HL-60 (cell line): ENCODE results near the gene PTGES3L.

ENCODE experiments used
- POLR2AphosphoS5 ChIP-seq: IDR thresholded peaks from 2 replicates; pipeline ENCODE4 v1.6.1; 2012; ENCODE audit warnings: low read depth
- TF ChIP-seq, protein P1 (sequence below): IDR thresholded peaks from one replicate; pipeline ENCODE4 v1.5.1; 2011; ENCODE audit warnings: low read length, control low read depth, inconsistent platforms; ENCODE audit not compliant: insufficient read depth
- TF ChIP-seq, protein P2 (sequence below): IDR thresholded peaks from 2 replicates; pipeline ENCODE4 v1.6.1; 2012; ENCODE audit warnings: low read depth; ENCODE audit not compliant: insufficient replicate concordance

GRCh38 chr17:42997984-42998938 lies 18.4 kb upstream of the PTGES3L start, which contains the start of gene RPL27:
- TF ChIP-seq, protein P1, sequence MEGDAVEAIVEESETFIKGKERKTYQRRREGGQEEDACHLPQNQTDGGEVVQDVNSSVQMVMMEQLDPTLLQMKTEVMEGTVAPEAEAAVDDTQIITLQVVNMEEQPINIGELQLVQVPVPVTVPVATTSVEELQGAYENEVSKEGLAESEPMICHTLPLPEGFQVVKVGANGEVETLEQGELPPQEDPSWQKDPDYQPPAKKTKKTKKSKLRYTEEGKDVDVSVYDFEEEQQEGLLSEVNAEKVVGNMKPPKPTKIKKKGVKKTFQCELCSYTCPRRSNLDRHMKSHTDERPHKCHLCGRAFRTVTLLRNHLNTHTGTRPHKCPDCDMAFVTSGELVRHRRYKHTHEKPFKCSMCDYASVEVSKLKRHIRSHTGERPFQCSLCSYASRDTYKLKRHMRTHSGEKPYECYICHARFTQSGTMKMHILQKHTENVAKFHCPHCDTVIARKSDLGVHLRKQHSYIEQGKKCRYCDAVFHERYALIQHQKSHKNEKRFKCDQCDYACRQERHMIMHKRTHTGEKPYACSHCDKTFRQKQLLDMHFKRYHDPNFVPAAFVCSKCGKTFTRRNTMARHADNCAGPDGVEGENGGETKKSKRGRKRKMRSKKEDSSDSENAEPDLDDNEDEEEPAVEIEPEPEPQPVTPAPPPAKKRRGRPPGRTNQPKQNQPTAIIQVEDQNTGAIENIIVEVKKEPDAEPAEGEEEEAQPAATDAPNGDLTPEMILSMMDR = peak; percentile 68
- TF ChIP-seq, protein P2, sequence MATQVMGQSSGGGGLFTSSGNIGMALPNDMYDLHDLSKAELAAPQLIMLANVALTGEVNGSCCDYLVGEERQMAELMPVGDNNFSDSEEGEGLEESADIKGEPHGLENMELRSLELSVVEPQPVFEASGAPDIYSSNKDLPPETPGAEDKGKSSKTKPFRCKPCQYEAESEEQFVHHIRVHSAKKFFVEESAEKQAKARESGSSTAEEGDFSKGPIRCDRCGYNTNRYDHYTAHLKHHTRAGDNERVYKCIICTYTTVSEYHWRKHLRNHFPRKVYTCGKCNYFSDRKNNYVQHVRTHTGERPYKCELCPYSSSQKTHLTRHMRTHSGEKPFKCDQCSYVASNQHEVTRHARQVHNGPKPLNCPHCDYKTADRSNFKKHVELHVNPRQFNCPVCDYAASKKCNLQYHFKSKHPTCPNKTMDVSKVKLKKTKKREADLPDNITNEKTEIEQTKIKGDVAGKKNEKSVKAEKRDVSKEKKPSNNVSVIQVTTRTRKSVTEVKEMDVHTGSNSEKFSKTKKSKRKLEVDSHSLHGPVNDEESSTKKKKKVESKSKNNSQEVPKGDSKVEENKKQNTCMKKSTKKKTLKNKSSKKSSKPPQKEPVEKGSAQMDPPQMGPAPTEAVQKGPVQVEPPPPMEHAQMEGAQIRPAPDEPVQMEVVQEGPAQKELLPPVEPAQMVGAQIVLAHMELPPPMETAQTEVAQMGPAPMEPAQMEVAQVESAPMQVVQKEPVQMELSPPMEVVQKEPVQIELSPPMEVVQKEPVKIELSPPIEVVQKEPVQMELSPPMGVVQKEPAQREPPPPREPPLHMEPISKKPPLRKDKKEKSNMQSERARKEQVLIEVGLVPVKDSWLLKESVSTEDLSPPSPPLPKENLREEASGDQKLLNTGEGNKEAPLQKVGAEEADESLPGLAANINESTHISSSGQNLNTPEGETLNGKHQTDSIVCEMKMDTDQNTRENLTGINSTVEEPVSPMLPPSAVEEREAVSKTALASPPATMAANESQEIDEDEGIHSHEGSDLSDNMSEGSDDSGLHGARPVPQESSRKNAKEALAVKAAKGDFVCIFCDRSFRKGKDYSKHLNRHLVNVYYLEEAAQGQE = peak; percentile 81
- TF ChIP-seq POLR2AphosphoS5 = peak; percentile 95
